Stimulated activated CD8-positive, alpha-beta memory T cell treated with anti-CD3 and anti-CD28 coated beads, Interleukin-12 subunit alpha, Interleukin-12 subunit beta, amount 100 ng/mL, for 1 hour (primary cell): Measurements from ENCODE around the gene IL20.
"Not testable (repeated sequence)": the region's sequence is repeated elsewhere in the genome, so short reads cannot be mapped to it uniquely, and the experiment has no call there.

ENCODE experiments used
- DNase-seq: peaks from one replicate; pipeline ENCODE4 v3.0.0-alpha.2; 2020; ENCODE audit warnings: low read depth

IL20 gene

GRCh38 chr1:206843626-206844025 is 21.8 kb upstream of the IL20 start:
- DNase-seq: no peak

GRCh38 chr1:206846487-206846886 is 18.9 kb upstream of the IL20 start:
- DNase-seq: no peak

- DNase-seq: no peak
Measured at GRCh38 chr1:206847337-206847834, 18.0 kb upstream of the IL20 start.

GRCh38 chr1:206847946-206848345 is 17.5 kb upstream of the IL20 start:
- DNase-seq: no peak

GRCh38 chr1:206850401-206850800 is 15.0 kb upstream of the IL20 start:
- no peak for DNase-seq

- no peak for DNase-seq
Measured at GRCh38 chr1:206851341-206852010, 13.9 kb upstream of the IL20 start.

- not testable (repeated sequence) for DNase-seq
Measured at GRCh38 chr1:206852662-206853061, 12.8 kb upstream of the IL20 start.

GRCh38 chr1:206853696-206854095 is 11.7 kb upstream of the IL20 start:
- DNase-seq: not testable (repeated sequence)

GRCh38 chr1:206854401-206855129 is 10.9 kb upstream of the IL20 start:
- no peak for DNase-seq

GRCh38 chr1:206855859-206856258 is 9.6 kb upstream of the IL20 start:
- DNase-seq: no peak

GRCh38 chr1:206856674-206857464 is 8.6 kb upstream of the IL20 start:
- no peak for DNase-seq

GRCh38 chr1:206859082-206859521 is 6.3 kb upstream of the IL20 start:
- no peak for DNase-seq

GRCh38 chr1:206860165-206860564 is 5.3 kb upstream of the IL20 start:
- no peak for DNase-seq

GRCh38 chr1:206863266-206863665 is 2.2 kb upstream of the IL20 start:
- no peak for DNase-seq

- no peak for DNase-seq
Measured at GRCh38 chr1:206866062-206866461, 639 bp downstream of the IL20 start.

GRCh38 chr1:206867239-206867638 is 1.8 kb downstream of the IL20 start:
- DNase-seq: no peak

- no peak for DNase-seq
Measured at GRCh38 chr1:206867716-206868115, 2.3 kb downstream of the IL20 start.

- no peak for DNase-seq
Measured at GRCh38 chr1:206868264-206868663, 2.8 kb downstream of the IL20 start.

GRCh38 chr1:206872139-206872538 is 6.7 kb downstream of the IL20 start:
- no peak for DNase-seq

GRCh38 chr1:206873603-206874188 is 8.3 kb downstream of the IL20 start:
- DNase-seq: no peak

- no peak for DNase-seq
Measured at GRCh38 chr1:206875752-206876377, 10.4 kb downstream of the IL20 start.

- DNase-seq: no peak
Measured at GRCh38 chr1:206878456-206878855, 13.0 kb downstream of the IL20 start.
